K562 (cell line): ENCODE measurements around the gene UNKL. TPM values are rescaled to one million over a fixed set of nuclear protein-coding genes. Genes with fewer than 3 reads are reported as not detected.
A peak's percentile ranks its signal among the peaks of the same experiment; 100 is the strongest.

Source experiments
- CAMTA2 ChIP-seq: fragments of 250-450 bp; sonication (Bioruptor Pico); conservative IDR thresholded peaks from 2 replicates; pipeline ENCODE4 v1.5.1; 2022
- CCNT2 ChIP-seq: IDR thresholded peaks from 2 replicates; pipeline ENCODE4 v1.6.1; 2011; ENCODE audit warnings: borderline replicate concordance, low read depth, mild to moderate bottlenecking, moderate library complexity, mixed read lengths, low read length; ENCODE audit not compliant: insufficient read length; ENCODE audit errors: extremely low read depth
- CTBP1 ChIP-seq: fragments of 450-650 bp; IDR thresholded peaks from 2 replicates; pipeline ENCODE4 v1.6.1; 2016; ENCODE audit warnings: borderline replicate concordance
- DMBX1 ChIP-seq: fragments of 250-450 bp; sonication (Bioruptor Pico); IDR thresholded peaks from 2 replicates; pipeline ENCODE4 v1.8.0; 2022; ENCODE audit warnings: inconsistent platforms, mild to moderate bottlenecking, moderate library complexity, borderline replicate concordance
- ETV6 ChIP-seq, 3 experiments: fragments of 150-350 bp in 1 of 3; sonication (generic) in 1 of 3; formaldehyde crosslinking in 1 of 3; IDR thresholded peaks; 2 replicates each; pipeline versions ENCODE4 v1.6.1 to v1.8.0; 2014 to 2022; ENCODE audit warnings: borderline replicate concordance in 2 of 3, low read depth in 2 of 3, antibody characterized with exemption in 1 of 3, low read length in 1 of 3, mild to moderate bottlenecking in 1 of 3, missing genetic modification reagents in 1 of 3
- FOXJ3 ChIP-seq: sonication (generic); formaldehyde crosslinking; IDR thresholded peaks from 2 replicates; pipeline ENCODE4 v1.4.0; 2020; ENCODE audit warnings: mild to moderate bottlenecking, missing genetic modification reagents
- GABPB1 ChIP-seq: sonication (generic); formaldehyde crosslinking; IDR thresholded peaks from 2 replicates; pipeline ENCODE4 v1.8.0; 2022; ENCODE audit warnings: mild to moderate bottlenecking, missing genetic modification reagents
- GTF2F1 ChIP-seq: IDR thresholded peaks from 2 replicates; pipeline ENCODE4 v1.6.1; 2011; ENCODE audit warnings: low read depth, low read length, improper control_type of control experiment
- L3MBTL2 ChIP-seq: fragments of 450-650 bp; IDR thresholded peaks from 2 replicates; pipeline ENCODE4 v1.6.1; 2016; ENCODE audit warnings: mild to moderate bottlenecking, moderate library complexity
- NCOA6 ChIP-seq: fragments of 450-650 bp; IDR thresholded peaks from 2 replicates; pipeline ENCODE4 v1.6.1; 2017; ENCODE audit warnings: mild to moderate bottlenecking
- PHB ChIP-seq: fragments of 250-450 bp; sonication (Bioruptor Pico); IDR thresholded peaks from 2 replicates; pipeline ENCODE4 v1.5.0; 2021
- RERE ChIP-seq: sonication (generic); formaldehyde crosslinking; IDR thresholded peaks from 2 replicates; pipeline ENCODE4 v1.8.0; 2023; ENCODE audit warnings: missing genetic modification reagents, mild to moderate bottlenecking, borderline replicate concordance
- SMARCC2 ChIP-seq: fragments of 450-650 bp; IDR thresholded peaks from 2 replicates; pipeline ENCODE4 v1.6.1; 2017; ENCODE audit warnings: antibody characterized with exemption, moderate library complexity, mild to moderate bottlenecking, low read depth
- TRIM28 ChIP-seq: fragments of 450-650 bp; IDR thresholded peaks from 2 replicates; pipeline ENCODE4 v1.6.1; 2017
- ZNF224 ChIP-seq: sonication (generic); formaldehyde crosslinking; IDR thresholded peaks from 2 replicates; pipeline ENCODE4 v1.8.0; 2022; ENCODE audit warnings: mild to moderate bottlenecking, missing genetic modification reagents
- ZNF3 ChIP-seq: fragments of 250-450 bp; sonication (Bioruptor Pico); IDR thresholded peaks from 2 replicates; pipeline ENCODE4 v1.5.0; 2021; ENCODE audit warnings: mild to moderate bottlenecking, moderate library complexity
- polyA plus RNA-seq, 8 experiments: library from polyadenylated mRNA; depleted of rRNA in 4 of 8; stranded (reverse) in 5 of 8; unstranded in 3 of 8; fragments of >200 nt; fragmentation: Nextera tagmentation in 2 of 8; fragmentation: Illumina TruSeq in 1 of 8; extraction: Ambion mirVana in 2 of 8; extraction: Trizol in 1 of 8; gene quantifications; 2 replicates each; pipeline versions ENCODE4 v1.2.1 to v1.2.3, GENCODE V29; 2011 to 2014; ENCODE audit warnings: inconsistent platforms in 1 of 8, missing spikeins in 1 of 8
- total RNA-seq, 7 experiments: library from RNA; depleted of rRNA in 6 of 7; stranded (reverse); fragments of >200 nt in 6 of 7; fragmentation: Illumina TruSeq in 2 of 7; extraction: Trizol in 2 of 7; gene quantifications; 2 replicates each; pipeline versions ENCODE4 v1.2.1 to v1.2.3, GENCODE V29; 2011 to 2021; ENCODE audit warnings: low replicate concordance in 1 of 7
- TF ChIP-seq, protein P1 (sequence below): fragments of 200-400 bp; formaldehyde crosslinking; IDR thresholded peaks from 2 replicates; pipeline ENCODE4 v1.6.1; 2017; ENCODE audit warnings: mild to moderate bottlenecking, low read depth, low read length, moderate library complexity
- TF ChIP-seq, protein P2 (sequence below), 2 experiments: fragments of 450-650 bp; conservative IDR thresholded peaks; 2 replicates each; pipeline ENCODE4 v1.6.1; 2017; ENCODE audit warnings: mild to moderate bottlenecking in 2 of 2, moderate library complexity in 2 of 2

Gene UNKL
- total and polyA plus RNA-seq, 9 of the 15 experiments (the other 6 are each of a cell fraction or from before 2014, with no cell fraction given) = 0.37 to 30.2 (median 5.1) TPM

DNA sequence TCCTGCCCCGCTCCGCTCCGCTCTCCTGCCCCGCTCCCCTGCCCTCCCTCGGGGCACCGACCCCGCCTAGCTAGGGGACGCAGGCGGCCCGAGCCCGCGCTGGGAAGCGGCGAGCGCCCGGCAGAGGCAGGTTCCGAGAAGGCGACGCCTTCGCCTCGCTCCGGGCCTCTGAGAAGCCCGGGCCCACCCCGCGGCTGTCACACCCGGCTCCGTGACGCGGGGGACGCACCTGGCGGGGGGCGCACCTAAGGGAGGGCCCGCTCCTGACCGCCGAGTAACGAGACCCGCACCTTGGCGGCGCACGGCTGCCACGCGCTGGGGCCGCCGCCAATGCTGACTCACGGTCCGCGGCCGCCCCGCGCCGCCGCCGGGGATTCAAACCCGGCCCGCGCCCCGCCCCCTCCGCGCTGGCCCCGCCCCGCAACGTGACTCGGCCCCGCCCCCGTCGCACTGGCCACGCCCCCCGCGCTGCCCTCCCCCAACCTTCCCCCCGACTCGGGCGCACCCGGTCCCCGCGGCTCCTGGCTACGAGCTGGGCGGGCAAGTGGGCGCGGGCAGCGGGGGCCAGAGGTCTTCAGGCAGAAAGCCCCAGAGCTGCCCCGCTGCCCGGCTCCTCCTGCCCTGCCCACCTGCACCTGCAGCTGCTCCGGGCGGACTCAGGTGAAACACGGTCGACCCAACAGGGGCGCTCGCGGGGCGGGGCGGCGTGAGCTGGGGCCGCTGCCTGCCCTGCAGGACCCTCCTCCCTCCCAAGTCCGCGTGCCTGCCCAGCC is 35.0 kb downstream of the UNKL start (continued):
- TF ChIP-seq GABPB1 (CRISPR knock-in tag) (peak; percentile 65), L3MBTL2 (peak; percentile 96), FOXJ3 (CRISPR knock-in tag) (no peak), ZNF224 (CRISPR knock-in tag) (0 out of 2 replicates have a peak, but pooled peaks have one; percentile 57), PHB (CRISPR knock-in tag) (peak; percentile 80; the same call in 1 of the 2 replicates), RERE (CRISPR knock-in tag) (peak; percentile 71), CTBP1 (peak; percentile 49; the same call in 1 of the 2 replicates), CAMTA2 (0 out of 2 replicates have a peak, but pooled peaks have one; percentile 52), GTF2F1 (no peak), CCNT2 (peak; percentile 39), ZNF3 (CRISPR knock-in tag) (no peak), SMARCC2 (no peak), TRIM28 (no peak), ETV6 (IDR thresholded peaks at IDR 0.05; ENCODE audit: borderline replicate concordance in 1 of 2, low read depth in 2 of 2, low read length in 1 of 2) (no peak), ETV6 (CRISPR knock-in tag; IDR thresholded peaks at IDR 0.05; ENCODE audit: borderline replicate concordance) (peak; percentile 23; the same call in 1 of the 2 replicates), DMBX1 (CRISPR knock-in tag) (0 out of 2 replicates have a peak, but pooled peaks have one; percentile 23), NCOA6 (no peak)
- TF ChIP-seq, protein P1, sequence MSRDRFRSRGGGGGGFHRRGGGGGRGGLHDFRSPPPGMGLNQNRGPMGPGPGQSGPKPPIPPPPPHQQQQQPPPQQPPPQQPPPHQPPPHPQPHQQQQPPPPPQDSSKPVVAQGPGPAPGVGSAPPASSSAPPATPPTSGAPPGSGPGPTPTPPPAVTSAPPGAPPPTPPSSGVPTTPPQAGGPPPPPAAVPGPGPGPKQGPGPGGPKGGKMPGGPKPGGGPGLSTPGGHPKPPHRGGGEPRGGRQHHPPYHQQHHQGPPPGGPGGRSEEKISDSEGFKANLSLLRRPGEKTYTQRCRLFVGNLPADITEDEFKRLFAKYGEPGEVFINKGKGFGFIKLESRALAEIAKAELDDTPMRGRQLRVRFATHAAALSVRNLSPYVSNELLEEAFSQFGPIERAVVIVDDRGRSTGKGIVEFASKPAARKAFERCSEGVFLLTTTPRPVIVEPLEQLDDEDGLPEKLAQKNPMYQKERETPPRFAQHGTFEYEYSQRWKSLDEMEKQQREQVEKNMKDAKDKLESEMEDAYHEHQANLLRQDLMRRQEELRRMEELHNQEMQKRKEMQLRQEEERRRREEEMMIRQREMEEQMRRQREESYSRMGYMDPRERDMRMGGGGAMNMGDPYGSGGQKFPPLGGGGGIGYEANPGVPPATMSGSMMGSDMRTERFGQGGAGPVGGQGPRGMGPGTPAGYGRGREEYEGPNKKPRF = no peak
- TF ChIP-seq, protein P2, sequence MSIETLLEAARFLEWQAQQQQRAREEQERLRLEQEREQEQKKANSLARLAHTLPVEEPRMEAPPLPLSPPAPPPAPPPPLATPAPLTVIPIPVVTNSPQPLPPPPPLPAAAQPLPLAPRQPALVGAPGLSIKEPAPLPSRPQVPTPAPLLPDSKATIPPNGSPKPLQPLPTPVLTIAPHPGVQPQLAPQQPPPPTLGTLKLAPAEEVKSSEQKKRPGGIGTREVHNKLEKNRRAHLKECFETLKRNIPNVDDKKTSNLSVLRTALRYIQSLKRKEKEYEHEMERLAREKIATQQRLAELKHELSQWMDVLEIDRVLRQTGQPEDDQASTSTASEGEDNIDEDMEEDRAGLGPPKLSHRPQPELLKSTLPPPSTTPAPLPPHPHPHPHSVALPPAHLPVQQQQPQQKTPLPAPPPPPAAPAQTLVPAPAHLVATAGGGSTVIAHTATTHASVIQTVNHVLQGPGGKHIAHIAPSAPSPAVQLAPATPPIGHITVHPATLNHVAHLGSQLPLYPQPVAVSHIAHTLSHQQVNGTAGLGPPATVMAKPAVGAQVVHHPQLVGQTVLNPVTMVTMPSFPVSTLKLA (conservative IDR thresholded peaks at IDR 0.05) = peak; percentile 20 to 81; a peak in 2 of 4 replicates
